HG02571 (cell line): ENCODE measurements around the gene BORCS6.

Source experiments
- ATAC-seq: cut with Tn5 transposase; IDR thresholded peaks from one replicate; pipeline ENCODE4 v1.9.1; 2021; ENCODE audit warnings: mild to moderate bottlenecking, moderate library complexity; ENCODE audit not compliant: unreplicated experiment

Gene BORCS6

DNA sequence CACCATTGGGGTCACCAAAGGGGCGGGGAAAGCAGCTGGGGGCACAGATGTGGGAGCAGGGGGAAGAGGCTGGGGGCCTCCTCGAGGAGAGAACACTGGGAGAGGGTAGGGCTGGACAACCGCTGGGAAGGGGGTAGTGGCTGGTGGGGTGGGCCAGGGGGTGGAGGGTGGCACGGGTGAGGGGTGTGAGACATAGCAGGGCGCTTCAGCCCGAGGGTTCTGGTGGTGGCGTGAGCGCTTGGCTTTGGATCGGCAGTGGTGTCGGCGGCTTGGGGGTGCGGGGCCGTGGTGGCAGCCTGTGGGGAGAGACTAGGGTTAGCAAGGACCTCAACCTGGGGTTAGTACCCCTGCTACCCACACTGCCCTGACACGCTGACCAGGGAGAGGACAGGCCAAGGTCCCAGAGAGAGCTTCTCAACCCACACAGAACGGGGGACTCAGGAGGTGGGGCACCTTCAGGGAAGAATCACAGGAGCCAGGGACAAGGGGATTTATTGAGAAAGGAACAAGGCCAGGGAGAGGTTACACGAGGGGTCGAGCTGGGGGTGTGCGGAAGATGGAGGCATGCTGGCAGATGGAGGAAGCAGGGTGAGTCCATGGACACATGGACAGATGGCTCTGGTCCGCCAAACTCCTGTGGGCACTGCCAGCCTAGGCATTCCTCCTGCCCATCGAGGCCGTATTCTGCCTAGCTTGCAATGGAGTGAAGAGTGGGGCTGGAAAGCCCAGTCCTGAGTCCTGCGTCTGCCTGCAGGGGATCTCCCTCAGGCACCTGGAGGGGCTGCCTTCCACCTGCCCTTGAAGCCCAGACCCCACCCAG, 46.2 kb downstream of the BORCS6 start:
- no peak for ATAC-seq

DNA sequence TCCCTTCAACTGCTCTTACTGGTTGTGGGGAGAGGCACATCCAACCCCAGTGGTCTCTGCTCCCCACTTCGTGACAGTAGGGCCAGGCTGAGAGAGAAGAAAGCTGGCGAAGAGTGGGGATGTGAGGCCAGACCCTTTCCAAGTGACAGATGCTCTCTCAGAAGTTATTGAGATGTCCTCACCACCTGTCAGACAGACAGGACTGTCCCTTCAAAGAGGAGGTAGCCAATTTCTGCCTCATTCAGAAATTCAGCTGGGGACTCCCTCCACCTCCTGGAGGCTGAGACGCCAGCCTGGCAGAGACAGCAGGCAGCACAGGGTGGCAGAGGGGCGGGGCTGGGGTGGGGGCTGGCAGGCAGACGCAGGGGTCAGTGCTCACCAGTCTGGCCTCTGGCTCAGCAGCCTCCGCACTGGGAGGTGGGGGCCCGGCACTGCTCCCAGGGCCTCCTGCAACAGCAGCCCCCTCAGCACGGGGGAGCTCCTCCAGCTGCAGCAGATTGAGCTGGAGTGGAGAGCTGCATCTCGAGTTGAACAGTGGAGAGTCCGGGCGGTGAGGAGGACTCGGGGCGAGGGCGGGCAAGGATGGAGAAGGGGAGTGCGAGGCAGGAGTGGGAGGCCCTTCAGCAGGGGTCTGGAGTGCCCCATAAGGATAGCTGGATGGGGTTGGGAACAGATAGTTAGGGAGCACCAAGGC, 46.9 kb downstream of the BORCS6 start:
- no peak for ATAC-seq

DNA sequence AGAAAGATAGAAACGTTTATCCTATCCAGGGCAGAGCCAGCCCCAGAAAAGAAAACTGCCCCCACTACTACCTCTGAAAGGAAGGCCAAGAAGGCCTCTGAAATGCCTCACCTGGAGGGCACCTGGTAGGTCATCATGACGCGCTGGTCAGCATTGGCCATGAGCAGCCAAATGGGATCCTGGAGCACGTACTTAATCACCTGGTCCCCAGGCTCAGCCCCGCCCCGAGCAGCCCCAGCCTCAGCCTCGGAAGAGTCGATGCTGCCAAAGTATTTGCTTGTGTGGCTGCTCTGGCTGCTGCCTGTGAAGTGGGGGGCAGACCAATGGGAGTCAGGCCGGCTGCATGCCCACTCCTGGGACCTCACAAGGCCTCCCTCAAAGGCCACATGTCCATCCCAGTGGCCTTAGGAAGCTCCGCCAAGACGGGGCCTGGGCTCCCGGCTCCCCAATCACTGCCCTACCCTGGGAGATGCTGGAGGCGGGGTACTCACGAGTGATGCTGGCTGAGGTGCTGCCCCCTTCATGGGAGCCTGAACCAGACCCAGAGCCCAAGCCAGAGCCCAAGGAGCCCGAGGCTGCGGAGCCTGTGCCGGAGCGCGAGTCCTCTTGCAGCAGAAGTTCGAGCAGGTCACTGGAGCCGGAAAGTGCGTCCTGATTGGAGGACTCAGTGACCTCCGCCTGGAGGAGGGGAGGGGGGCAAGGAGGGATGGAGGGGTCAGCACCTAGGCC, 47.7 kb downstream of the BORCS6 start:
- ATAC-seq, result no peak

DNA sequence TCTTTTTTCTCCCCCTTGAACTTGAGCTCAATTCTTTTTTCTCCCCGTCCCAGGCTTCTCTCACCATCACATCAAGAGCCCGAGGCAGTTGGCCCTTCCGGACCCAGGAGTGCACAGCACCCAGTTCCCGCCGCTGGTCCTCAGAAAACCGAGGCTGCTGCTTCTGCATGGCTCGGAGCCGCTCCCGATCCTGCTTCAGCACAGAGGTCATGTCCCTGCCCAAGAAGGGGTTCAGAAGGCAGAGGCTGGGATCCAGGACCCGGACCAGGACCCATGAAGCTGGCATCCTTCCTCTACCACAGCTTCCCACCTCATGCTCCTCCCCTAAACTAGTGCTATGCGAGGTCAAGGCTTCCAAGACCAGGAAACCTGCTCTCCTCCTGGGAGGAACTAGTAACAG, 48.2 kb downstream of the BORCS6 start:
- no peak for ATAC-seq

DNA sequence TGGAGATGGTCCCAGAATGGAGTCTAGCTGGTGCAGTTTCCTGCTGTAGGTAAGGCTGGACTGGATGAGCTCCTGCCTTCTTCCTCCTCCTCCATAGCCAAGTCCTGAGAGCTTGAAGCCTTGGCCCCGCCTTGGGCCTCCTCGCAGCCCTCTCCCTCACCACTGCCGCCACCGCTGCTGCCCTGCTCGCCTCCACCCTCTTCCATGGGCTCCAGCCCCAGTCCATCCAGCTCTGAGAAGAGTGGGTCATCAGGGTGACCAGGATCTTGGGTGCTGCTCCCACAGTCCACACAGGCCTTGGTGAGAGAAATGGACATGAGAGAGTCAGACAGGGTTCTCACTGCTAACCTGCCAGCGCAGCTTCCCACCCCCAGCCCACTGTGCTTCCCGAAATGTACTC, 48.9 kb downstream of the BORCS6 start:
- no peak for ATAC-seq

DNA sequence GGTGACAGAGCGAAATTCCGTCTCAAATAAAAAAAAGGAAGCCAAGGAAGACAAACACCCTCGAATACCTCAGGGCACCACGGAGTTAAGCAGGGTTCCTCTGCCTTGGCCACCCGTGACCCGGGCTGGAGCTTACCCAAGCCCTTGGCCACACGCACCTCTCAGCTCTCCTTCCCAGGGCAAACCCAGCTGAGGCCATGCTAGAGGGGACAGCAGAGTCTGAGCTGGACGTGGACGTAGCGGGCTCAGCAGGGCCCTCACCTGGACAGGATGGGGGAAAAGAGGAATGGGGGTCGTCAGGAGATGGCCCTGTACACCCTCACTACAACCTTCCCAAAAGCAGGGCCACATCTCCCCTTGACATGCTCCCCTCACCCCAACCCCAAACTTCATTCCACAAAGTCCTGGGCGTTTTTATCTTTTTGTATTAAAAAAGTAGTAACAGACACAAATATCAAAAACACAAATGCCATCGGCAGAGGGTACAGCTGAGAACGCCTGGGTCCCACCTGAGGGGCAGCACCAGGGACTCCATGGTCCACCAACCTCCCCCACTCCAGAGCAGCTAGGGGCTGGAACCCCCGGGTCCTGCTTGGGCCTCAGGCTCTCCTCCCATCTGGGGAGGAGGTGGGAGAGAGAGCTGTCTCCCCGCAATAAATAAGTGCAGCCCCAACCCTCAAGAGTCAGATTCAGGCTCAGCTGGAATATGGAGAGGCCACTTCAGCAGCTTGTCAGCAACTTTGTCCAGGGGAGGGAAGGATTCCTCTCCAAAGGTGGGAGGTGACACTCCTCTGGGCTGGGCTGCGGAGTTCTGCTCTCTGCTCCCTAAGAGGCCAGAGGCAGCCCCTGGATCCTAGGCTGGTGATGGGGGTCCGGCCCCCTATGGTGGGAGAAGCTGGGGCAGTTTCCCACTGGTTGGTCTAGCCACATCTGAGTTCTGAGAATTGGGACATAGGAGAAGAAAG, 49.6 kb downstream of the BORCS6 start:
- no peak for ATAC-seq

DNA sequence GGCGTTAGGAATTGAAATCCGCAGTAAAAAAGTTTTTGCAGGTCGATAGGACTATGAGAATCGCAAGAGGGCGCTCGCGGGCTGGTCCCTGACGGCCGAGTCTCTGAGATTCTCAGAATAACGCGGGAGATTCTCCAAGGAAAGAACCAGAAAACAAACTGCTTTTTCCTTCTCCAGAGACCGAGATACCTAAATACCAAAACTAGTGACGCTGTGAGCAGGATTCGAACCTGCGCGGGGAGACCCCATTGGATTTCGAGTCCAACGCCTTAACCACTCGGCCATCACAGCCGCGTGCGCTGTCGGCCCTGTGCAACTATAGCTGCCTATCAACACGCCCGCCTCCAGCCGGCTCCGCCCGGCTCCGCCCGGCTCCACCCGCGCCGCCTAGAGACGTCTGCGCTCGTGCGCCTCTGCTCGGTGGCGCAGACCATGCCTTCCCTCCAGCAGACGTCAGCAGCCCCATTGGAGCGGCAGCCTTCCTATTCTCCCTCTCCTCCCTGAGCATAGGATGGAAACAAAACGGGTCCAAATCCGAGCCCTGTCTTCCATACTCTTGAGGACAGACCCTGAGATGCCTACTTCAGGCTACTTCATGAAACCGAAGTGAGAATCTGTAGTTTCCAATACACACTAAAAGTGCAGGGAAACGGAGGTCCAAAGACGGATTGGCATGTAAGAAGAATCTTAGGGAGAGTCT, 51.2 kb downstream of the BORCS6 start:
- peak; percentile 82 for ATAC-seq

DNA sequence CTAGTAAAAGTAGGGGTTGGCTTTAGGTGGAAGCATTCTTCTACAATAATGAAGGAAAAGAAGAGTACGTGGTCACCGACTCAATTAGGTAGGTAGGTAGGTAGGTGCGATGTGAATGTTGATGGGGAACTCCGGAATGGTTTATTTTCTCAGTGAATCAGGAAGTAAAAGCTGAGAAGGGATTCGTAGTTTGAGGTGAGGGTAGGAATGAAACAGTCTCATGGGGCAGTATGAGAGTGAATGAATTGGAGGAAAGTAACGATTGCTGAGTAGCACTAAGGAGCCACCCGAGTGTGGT, 51.7 kb downstream of the BORCS6 start:
- ATAC-seq, result no peak
